HG02798 (cell line): ENCODE measurements around the gene TXNDC15.

Experiments
- ATAC-seq: cut with Tn5 transposase; IDR thresholded peaks from one replicate; pipeline ENCODE4 v1.9.1; 2021; ENCODE audit warnings: mild to moderate bottlenecking; ENCODE audit not compliant: unreplicated experiment, poor library complexity

Gene TXNDC15

GRCh38 chr5:134913254-134913653, 39.1 kb downstream of the TXNDC15 start:
- no peak for ATAC-seq

GRCh38 chr5:134913795-134914194, 39.6 kb downstream of the TXNDC15 start:
- no peak for ATAC-seq

GRCh38 chr5:134917070-134917815, 43.1 kb downstream of the TXNDC15 start:
- ATAC-seq, result no peak

GRCh38 chr5:134918861-134919260, 44.7 kb downstream of the TXNDC15 start:
- no peak for ATAC-seq

- no peak for ATAC-seq
These were observed 46.8 kb downstream of the TXNDC15 start for GRCh38 chr5:134920848-134921575.

GRCh38 chr5:134932508-134932907, 58.3 kb downstream of the TXNDC15 start:
- ATAC-seq, result no peak

GRCh38 chr5:134934202-134934601, 60.0 kb downstream of the TXNDC15 start:
- ATAC-seq, result no peak

- ATAC-seq, result no peak
These were observed 61.8 kb downstream of the TXNDC15 start for GRCh38 chr5:134935711-134936602.

- ATAC-seq, result no peak
These were observed 63.4 kb downstream of the TXNDC15 start for GRCh38 chr5:134937526-134937925.

GRCh38 chr5:134938030-134938429, 63.9 kb downstream of the TXNDC15 start:
- ATAC-seq, result no peak

- no peak for ATAC-seq
These were observed 65.3 kb downstream of the TXNDC15 start for GRCh38 chr5:134939500-134939899.

GRCh38 chr5:134943547-134943946, 69.4 kb downstream of the TXNDC15 start:
- ATAC-seq, result no peak

- no peak for ATAC-seq
These were observed 70.5 kb downstream of the TXNDC15 start for GRCh38 chr5:134944630-134945029.

- no peak for ATAC-seq
These were observed 70.9 kb downstream of the TXNDC15 start for GRCh38 chr5:134945041-134945440.

GRCh38 chr5:134948911-134949310, 74.7 kb downstream of the TXNDC15 start:
- ATAC-seq, result no peak

- no peak for ATAC-seq
These were observed 75.1 kb downstream of the TXNDC15 start for GRCh38 chr5:134949316-134949715.
